Measurements from ENCODE around the gene OVCH1.

The OVCH1 gene

DNA sequence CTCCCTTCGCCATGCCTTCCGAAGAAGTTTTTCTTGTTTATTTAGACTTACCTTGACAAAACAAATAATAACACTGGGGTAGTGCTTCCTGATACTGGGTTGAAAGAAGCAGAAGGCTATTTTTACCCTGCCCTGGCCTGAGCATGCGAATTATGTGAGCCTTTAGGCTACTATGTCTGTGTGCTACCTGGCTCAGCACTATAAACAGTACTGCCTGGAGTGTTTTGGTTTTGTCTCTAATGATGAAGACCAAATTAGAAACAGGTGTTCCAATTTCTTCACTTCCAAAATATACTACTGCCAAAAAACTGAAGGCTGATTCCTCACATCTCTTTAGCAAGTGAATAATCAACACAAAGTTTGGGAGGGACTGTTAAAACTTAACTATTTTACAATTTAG lies 7.6 kb upstream of the OVCH1 start:
- TF ChIP-seq CTCF (IDR thresholded peaks at IDR 0.05; ENCODE audit: insufficient read depth, missing control alignments), result no peak
- no peak for FAIRE-seq
- no peak for DNase-seq (ENCODE audit: insufficient read length, low spot score)

DNA sequence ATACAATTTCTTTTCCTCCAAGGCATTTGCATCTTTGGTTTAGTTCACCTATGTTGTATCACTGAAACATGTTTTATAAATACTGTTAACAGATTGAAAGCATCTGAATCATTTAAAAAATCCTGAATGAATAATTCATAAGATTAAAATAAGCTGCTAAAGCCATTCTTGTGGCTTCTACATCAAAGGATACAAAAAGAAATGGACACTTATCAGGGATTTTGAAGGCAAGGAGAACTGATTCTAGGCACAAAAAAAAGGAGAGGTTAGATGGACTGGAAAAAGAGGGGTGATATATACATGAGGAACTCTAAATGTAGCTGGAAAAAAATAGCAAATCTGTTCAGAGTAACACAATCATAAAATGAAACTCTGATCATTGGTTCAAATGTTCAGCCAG lies 5.8 kb upstream of the OVCH1 start:
- TF ChIP-seq CTCF (IDR thresholded peaks at IDR 0.05; ENCODE audit: insufficient read depth, missing control alignments), result no peak
- DNase-seq (ENCODE audit: insufficient read length, low spot score) (no peak), FAIRE-seq (no peak)

GRCh38 chr12:29499235-29499634 lies 1.7 kb upstream of the OVCH1 start:
- FAIRE-seq, result no peak
- no peak for DNase-seq (ENCODE audit: insufficient read length, low spot score)
- TF ChIP-seq CTCF (IDR thresholded peaks at IDR 0.05; ENCODE audit: insufficient read depth, missing control alignments), result no peak

- no peak for FAIRE-seq
- no peak for DNase-seq (ENCODE audit: insufficient read length, low spot score)
- TF ChIP-seq CTCF (IDR thresholded peaks at IDR 0.05; ENCODE audit: insufficient read depth, missing control alignments), result no peak
Observed at GRCh38 chr12:29492891-29493290, 4.6 kb downstream of the OVCH1 start.

DNA sequence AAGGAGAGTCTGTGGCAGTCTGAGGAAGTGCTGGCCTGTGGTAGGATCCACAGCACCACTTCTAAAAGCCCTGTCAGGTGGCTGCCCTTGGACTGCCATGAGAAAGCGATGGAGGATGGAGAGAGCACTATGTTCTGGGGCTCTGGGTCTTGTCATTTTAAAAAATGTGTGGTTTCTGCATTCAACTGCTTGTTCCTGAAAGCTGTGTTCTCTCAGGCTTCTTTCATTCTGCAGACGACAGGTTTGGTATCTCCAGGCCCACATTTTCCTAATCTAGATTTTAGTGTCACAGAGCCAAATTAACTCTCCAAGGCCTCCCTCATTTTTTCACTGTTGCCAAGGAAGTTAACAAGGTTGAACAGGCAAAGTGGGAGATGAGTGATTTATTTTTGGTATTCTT lies 10.5 kb downstream of the OVCH1 start:
- no peak for TF ChIP-seq CTCF (IDR thresholded peaks at IDR 0.05; ENCODE audit: insufficient read depth, missing control alignments)
- FAIRE-seq, result no peak
- DNase-seq (ENCODE audit: insufficient read length, low spot score), result no peak

DNA sequence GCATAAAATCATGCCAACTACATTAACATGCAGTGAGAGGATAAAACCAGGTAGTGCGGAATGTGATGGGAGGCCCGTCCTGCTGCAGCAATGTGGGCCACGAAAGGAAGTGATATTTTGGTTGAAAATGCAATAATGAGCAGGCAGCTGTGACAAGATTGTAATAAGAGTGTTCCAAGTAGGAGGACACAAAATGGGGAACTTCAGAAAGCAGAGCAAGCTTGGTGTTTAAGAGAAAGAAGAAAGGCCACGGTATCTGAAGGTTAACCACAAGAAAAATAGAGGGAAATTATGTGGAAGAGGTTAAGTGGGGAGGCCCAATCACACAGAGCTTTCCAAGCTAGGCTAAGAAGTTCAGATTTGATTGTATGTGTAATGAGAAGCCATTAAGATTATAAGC lies 34.3 kb downstream of the OVCH1 start:
- FAIRE-seq (no peak), DNase-seq (ENCODE audit: insufficient read length, low spot score) (no peak)
- TF ChIP-seq CTCF (IDR thresholded peaks at IDR 0.05; ENCODE audit: insufficient read depth, missing control alignments), result no peak

DNA sequence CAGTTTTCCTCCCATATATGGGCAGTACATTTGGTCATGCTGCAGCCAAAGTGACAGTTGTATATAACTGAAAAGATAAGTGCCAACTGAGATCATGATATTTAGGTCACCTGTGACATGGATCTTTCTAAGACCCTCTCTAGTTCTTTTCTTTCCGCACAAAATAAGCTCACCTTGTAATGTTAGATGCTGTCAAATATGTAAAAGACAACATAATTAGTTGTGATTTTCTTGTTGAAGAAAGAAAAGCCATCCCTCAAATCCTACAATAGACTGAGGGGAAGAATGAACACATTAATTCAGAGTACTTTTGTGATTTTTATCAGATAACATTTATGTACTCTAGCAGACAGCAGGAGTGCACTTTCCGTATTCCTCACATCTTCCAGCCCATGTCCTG lies 37.4 kb downstream of the OVCH1 start:
- FAIRE-seq (no peak), DNase-seq (ENCODE audit: insufficient read length, low spot score) (no peak)
- TF ChIP-seq CTCF (IDR thresholded peaks at IDR 0.05; ENCODE audit: insufficient read depth, missing control alignments), result no peak

Data from D721Med (cell line).